Activated T-helper 1 cell treated with anti-CD3 and anti-CD28 coated beads, Interleukin-12 subunit alpha, Interleukin-12 subunit beta, Interleukin-2, Interleukin-4 antibody, amounts not matched to agents 30 ng/mL and 10 ng/mL and 1 ng/mL, durations not matched to agents 14 hours and 24 hours and 36 hours (primary cell): ENCODE data around the gene PLCB1. TPM values are rescaled to one million over a fixed set of nuclear protein-coding genes. Genes with fewer than 3 reads are reported as not detected.
A peak's percentile ranks its signal among the peaks of the same experiment; 100 is the strongest.

Source experiments
- DNase-seq: peaks from one replicate; pipeline ENCODE4 v3.0.0; 2021; ENCODE audit warnings: low spot score
- H3K27ac Mint-ChIP-seq: one replicate; pipeline ENCODE4 v1.8.0; 2021; ENCODE audit warnings: mild to moderate bottlenecking, mixed read lengths
- H3K27me3 Mint-ChIP-seq: one replicate; pipeline ENCODE4 v1.8.0; 2022; ENCODE audit warnings: mild to moderate bottlenecking, moderate library complexity, mixed read lengths; ENCODE audit not compliant: insufficient read depth
- H3K36me3 Mint-ChIP-seq: one replicate; pipeline ENCODE4 v1.8.0; 2021; ENCODE audit warnings: low read depth, mixed read lengths
- H3K4me1 Mint-ChIP-seq: one replicate; pipeline ENCODE4 v1.8.0; 2021; ENCODE audit warnings: low read depth, mixed read lengths
- H3K4me3 Mint-ChIP-seq: one replicate; pipeline ENCODE4 v1.8.0; 2021; ENCODE audit warnings: mild to moderate bottlenecking, moderate library complexity, mixed read lengths
- H3K9me3 Mint-ChIP-seq: one replicate; pipeline ENCODE4 v1.8.0; 2021; ENCODE audit warnings: mixed read lengths
- intact Hi-C: fragments of 100-400 bp; cut with micrococcal nuclease; formaldehyde crosslinking; loops from one replicate; pipeline ENCODE4 v1.15.1; 2024
- total RNA-seq: library from RNA; stranded (reverse); gene quantifications from 2 replicates; pipeline ENCODE4 v1.2.3, GENCODE V29; 2022

The PLCB1 gene
- total RNA-seq, 1 donor from 2014 or later = 3.2 TPM

DNA sequence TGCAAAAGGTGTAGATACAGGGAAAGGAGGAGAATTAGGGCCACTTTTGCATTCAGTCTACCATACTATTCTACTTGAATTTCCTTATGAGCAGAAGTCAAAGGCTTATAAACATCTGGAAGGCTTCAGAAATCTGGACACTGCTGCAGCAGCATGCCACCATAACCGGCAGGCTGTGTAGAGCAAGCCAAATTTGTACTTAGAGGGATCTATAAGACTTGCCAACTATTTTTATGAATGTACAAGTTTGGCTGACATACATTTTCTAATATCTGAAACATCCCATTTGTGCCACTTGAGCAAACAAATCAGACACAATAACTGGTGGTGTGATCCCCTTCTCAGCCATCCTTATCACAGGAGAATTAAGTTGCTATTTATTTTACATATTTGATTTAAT is 14.0 kb upstream of the PLCB1 start:
- no peak for DNase-seq
- no peak overlapping the region for H3K27ac Mint-ChIP-seq
- H3K36me3 Mint-ChIP-seq = no peaks in the 10 kb centered on the region
- no peaks in the 10 kb centered on the region for H3K9me3 Mint-ChIP-seq
- intact Hi-C loops = no loop called here
- peaks cover 2% of the 10 kb centered on the region for H3K27me3 Mint-ChIP-seq
- H3K4me1 Mint-ChIP-seq = no peaks in the 10 kb centered on the region
- H3K4me3 Mint-ChIP-seq = no peak overlapping the region

DNA sequence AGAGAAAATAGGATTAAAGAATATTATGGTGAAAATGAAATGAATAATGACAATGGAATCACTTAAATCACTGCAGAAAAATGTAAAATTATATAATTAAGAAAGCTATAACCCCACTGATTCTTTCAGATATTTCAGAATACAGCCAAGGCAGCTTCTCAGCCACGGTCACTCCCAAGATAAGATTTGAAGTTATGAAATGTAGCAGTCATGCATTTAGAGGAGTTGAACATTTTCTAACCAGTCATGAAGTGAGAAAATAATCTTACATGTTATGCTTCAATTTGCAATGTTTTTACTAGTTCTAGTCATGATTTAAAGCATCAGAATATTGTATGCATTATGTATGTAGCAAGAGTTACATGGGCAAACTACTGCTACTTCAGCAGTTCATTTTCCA is 13.3 kb upstream of the PLCB1 start:
- Mint-ChIP-seq H3K4me3 (no peak overlapping the region), H3K4me1 (no peaks in the 10 kb centered on the region), H3K27ac (no peak overlapping the region), H3K9me3 (no peaks in the 10 kb centered on the region), H3K36me3 (no peaks in the 10 kb centered on the region), H3K27me3 (peaks cover 3% of the 10 kb centered on the region)
- intact Hi-C loops = no loop called here
- DNase-seq = no peak

DNA sequence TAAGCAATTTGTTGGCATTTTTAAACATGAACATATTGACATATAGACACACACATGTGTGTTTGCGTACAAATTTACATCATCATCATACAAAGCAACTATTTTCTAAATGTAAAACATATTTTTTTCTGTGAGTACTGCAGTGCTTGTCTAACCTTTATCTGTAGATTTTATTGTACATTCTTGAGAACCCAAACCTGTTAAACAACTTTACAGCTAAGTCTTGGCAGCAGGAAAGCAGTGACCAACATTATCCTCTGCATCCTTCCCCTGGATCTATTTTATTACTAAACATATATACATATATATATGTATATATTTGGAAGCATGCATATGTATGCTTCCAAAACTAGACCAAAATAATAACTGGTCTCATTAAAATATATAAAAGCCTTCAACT is 10.4 kb upstream of the PLCB1 start:
- H3K4me3 Mint-ChIP-seq = no peak overlapping the region
- DNase-seq = no peak
- intact Hi-C loops = no loop called here
- H3K4me1 Mint-ChIP-seq = no peaks in the 10 kb centered on the region
- no peak overlapping the region for H3K27ac Mint-ChIP-seq
- H3K9me3 Mint-ChIP-seq = no peaks in the 10 kb centered on the region
- H3K27me3 Mint-ChIP-seq = peaks cover 11% of the 10 kb centered on the region
- H3K36me3 Mint-ChIP-seq = no peaks in the 10 kb centered on the region

DNA sequence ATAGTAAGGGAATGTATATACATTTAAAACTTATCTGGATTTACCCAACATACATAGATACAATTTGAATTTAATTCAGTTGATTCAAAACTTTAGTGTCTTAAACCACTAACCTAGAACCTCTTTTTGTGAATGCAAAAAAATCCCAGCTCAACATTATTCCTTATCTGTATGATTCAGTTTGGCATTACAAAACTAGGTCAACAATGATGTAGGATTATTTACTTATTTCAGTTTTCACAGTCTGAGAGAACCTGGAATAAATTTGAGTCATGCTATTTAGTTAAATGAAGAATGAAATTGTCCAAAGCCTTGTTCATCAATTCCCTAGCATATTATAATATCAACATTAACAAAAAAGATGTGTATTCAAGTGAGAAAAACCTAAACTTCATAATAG is 7.4 kb upstream of the PLCB1 start:
- intact Hi-C loops = loop anchor here (5.0 kb wide), 1 partner anchor 107 kb away; the partner anchor contains the start of gene TMX4
- no peaks in the 10 kb centered on the region for H3K4me1 Mint-ChIP-seq
- no peak for DNase-seq
- H3K27ac Mint-ChIP-seq = no peak overlapping the region
- no peak overlapping the region for H3K4me3 Mint-ChIP-seq
- no peaks in the 10 kb centered on the region for H3K9me3 Mint-ChIP-seq
- H3K36me3 Mint-ChIP-seq = no peaks in the 10 kb centered on the region
- H3K27me3 Mint-ChIP-seq = peaks cover 10% of the 10 kb centered on the region

DNA sequence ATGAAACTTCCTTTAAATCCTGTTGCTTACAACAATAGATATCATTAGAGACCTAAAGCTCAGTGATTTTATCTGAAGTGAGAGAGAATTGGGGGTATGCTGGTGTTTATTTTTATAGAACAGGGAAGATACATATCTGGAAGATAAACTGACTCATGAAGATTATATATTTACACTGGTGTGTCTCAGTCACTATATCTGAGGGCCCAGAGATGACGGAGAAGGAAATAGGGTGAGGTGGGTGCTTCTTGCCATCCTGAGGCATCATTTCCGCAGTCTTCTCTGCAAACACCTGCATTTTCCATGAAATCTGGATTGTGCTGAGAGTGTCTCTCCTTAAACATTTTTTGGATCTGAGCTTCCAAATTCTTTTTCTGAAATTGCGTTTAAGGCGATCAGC is 5.9 kb upstream of the PLCB1 start:
- intact Hi-C loops = loop anchor here (5.0 kb wide), 1 partner anchor 109 kb away; the partner anchor contains the start of gene TMX4
- H3K4me1 Mint-ChIP-seq = no peaks in the 10 kb centered on the region
- H3K4me3 Mint-ChIP-seq = no peak overlapping the region
- peaks cover 16% of the 10 kb centered on the region for H3K27me3 Mint-ChIP-seq
- no peak for DNase-seq
- H3K36me3 Mint-ChIP-seq = no peaks in the 10 kb centered on the region
- no peaks in the 10 kb centered on the region for H3K9me3 Mint-ChIP-seq
- no peak overlapping the region for H3K27ac Mint-ChIP-seq

DNA sequence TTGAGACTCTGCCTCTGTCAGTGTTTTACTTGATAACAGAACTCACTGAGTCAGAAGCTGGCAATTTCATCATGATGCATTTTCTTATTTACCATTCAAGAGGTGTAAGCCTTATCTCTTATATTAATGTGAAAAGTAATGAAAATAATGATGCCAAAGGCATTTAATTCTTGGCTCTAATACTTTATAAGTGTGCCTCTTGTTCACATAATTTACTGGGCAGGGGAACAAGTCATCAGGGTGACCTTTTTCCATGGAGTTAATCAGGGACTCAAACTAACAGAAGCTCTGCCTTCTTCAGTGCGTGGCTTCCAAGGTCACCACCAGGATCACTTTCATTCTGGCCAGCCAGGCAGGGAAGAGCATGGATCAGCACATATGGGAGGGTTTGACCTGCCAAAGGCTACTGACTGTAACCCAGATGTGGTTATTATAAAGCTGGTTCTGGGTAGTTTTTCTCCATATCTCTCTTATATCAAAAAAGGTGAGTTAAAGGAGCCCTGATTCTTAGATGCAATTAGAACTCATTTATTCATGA is 5.2 kb upstream of the PLCB1 start:
- Mint-ChIP-seq H3K27ac (no peak overlapping the region), H3K36me3 (no peaks in the 10 kb centered on the region), H3K27me3 (peaks cover 21% of the 10 kb centered on the region), H3K9me3 (no peaks in the 10 kb centered on the region), H3K4me1 (peaks cover 5% of the 10 kb centered on the region), H3K4me3 (no peak overlapping the region)
- intact Hi-C loops = loop anchor here (5.0 kb wide), 1 partner anchor 110 kb away; the partner anchor contains the start of gene TMX4
- no peak for DNase-seq

DNA sequence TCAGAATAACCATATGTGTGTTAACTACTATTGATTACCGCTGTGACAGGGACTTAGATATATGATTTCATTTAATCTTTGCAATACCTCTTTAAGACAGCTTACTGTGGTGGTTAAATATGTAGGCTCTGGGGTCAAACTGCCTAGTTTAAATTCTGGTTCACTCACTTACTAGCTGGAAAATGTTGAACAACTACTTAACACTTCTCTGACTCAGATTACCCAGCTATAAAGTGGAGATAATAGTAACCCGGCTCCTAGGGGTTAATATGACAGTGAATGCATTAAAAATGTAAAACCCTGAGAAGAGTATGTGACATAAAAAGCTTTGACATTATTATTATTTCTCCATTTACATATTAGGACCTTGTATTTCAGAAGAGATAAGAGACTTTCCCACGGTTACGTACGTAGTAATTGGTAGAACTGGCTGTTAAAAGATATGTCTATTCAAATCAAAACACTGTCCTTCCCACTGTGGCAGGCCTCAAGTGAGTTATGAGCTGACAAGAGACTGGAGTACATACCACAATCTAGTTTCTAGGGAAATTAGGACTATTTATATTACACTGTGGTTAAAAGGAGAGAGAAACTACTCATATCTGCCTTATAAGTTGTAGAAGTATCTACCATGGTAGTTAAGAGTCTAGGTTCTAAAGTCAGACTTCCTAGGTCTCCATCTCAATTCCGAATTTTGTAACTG is 4.4 kb upstream of the PLCB1 start:
- DNase-seq = no peak
- Mint-ChIP-seq H3K36me3 (no peaks in the 10 kb centered on the region), H3K27me3 (peaks cover 22% of the 10 kb centered on the region), H3K9me3 (no peaks in the 10 kb centered on the region), H3K27ac (no peak overlapping the region), H3K4me1 (peaks cover 5% of the 10 kb centered on the region), H3K4me3 (no peak overlapping the region)
- intact Hi-C loops = loop anchor here (5.0 kb wide), 1 partner anchor 110 kb away; the partner anchor contains the start of gene TMX4

DNA sequence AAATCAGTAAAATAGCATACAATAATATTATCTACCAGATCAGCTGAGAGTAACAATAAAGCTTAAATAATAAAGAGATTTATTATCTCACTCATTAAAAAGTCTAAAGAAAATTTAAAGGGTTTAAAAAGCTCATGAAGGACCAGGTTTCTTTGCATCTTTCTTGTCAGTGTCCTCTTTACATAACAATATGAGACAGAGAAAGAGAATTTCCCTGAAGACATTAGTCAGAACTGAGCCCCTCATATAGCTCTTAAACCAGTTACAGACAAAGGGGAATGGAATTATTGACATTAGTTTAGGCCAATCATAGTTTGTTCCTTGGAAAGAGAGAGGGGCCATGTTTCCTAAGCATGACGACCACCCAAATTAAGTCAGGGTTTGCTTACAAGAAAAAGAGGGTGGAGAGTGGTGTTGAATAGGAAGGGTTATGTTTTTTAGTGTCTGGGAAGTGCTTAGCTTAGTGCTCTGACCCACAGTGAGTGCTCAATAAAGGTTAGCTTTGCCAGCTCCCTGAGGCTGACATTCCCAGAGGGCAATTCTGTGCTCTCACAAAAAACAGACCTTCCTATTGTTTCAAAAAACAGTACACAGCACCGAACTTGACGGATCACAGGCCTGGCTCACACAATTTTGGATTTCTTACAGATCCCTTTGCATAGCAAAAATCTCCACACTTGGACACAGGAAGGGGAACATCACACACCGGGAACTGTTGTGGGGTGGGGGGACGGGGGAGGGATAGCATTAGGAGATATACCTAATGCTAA is 3.6 kb upstream of the PLCB1 start:
- intact Hi-C loops = loop anchor here (5.0 kb wide), 1 partner anchor 111 kb away; the partner anchor contains the start of gene TMX4
- peaks cover 5% of the 10 kb centered on the region for H3K4me1 Mint-ChIP-seq

DNA sequence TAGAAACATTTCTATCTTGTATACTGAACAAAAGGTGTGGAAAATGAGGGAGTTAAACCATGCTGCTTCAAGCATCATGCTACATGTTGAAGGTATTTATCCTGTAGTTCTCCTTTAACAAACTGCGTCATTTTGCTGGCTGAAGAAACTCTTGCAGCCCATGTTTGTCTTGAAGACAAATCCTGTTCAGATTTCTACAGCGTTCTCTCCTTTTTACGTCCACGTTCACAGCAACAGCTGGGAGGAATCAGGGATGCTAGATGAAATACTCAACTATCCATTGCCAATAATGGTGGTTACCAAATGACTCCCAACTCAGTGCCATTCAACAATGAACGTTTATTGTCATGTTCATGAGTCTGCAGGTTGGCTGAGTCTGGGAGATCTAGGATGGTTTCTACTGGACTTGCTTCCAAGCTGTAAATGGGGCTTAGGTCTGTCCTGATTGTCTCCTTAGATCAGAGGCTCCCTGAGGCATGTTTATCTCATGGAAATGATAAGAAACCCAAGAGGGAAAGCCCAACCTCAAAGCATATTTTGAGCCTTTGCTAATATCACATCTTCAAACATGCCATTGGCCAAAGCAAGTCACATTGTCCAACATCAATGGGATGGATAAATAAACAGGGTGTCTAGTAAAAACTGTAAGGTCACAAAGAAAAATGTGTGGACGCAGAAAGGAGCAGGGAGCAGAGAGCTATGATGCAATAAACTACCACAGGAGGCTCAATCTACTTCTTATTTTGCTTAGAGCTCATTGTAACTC is 2.7 kb upstream of the PLCB1 start:
- intact Hi-C loops = loop anchor here (5.0 kb wide), 1 partner anchor 112 kb away; the partner anchor contains the start of gene TMX4
- peaks cover 29% of the 10 kb centered on the region for H3K27me3 Mint-ChIP-seq

More for the DNA sequence above, 3.6 kb upstream of the PLCB1 start:
- Mint-ChIP-seq H3K27me3 (peaks cover 24% of the 10 kb centered on the region), H3K4me3 (no peak overlapping the region), H3K36me3 (no peaks in the 10 kb centered on the region), H3K9me3 (no peaks in the 10 kb centered on the region), H3K27ac (no peak overlapping the region)
- no peak for DNase-seq

DNA sequence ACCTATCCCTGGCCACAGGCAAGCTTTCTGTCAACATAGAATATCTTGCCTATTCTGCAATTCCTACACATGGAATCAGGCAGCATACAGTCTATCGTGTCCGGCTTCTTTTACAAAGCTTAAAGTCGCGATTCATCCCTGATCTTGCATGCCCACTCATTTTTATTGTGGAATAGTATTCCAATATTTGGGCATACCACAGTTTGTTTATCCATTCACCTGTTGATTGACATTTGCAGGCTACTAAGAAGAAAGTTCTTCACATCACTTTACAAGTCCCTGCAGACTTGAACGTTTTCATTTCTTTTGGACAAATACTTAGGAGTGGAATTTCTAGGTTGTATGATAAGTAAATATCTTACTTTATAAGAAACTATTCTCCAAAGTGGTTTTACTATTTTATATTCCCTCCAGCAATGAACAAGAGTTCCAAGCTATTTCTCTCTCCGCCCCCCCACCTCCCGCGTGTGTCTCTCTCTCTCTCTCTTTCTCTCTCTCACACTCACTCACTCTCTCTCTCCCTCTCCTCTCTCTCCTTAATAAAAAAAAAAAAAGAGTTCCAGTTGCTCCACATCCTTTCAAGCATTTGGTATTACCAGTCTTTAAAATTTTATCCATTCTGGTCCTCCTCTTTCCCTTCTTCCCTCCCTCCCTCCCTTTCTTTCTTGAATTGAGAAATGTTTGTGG is 1.1 kb upstream of the PLCB1 start:
- H3K9me3 Mint-ChIP-seq = no peaks in the 10 kb centered on the region
- H3K27me3 Mint-ChIP-seq = peaks cover 33% of the 10 kb centered on the region
- H3K27ac Mint-ChIP-seq = no peak overlapping the region
- no peaks in the 10 kb centered on the region for H3K36me3 Mint-ChIP-seq
- no peak overlapping the region for H3K4me3 Mint-ChIP-seq
- DNase-seq = no peak
- intact Hi-C loops = loop anchor here (5.0 kb wide), 3 partner anchors 89 to 606 kb away; no protein-coding TSS in a partner anchor
- peaks cover 5% of the 10 kb centered on the region for H3K4me1 Mint-ChIP-seq

More for the DNA sequence above, 2.7 kb upstream of the PLCB1 start:
- Mint-ChIP-seq H3K36me3 (no peaks in the 10 kb centered on the region), H3K27ac (no peak overlapping the region), H3K9me3 (no peaks in the 10 kb centered on the region), H3K4me1 (peaks cover 5% of the 10 kb centered on the region), H3K4me3 (no peak overlapping the region)
- no peak for DNase-seq

DNA sequence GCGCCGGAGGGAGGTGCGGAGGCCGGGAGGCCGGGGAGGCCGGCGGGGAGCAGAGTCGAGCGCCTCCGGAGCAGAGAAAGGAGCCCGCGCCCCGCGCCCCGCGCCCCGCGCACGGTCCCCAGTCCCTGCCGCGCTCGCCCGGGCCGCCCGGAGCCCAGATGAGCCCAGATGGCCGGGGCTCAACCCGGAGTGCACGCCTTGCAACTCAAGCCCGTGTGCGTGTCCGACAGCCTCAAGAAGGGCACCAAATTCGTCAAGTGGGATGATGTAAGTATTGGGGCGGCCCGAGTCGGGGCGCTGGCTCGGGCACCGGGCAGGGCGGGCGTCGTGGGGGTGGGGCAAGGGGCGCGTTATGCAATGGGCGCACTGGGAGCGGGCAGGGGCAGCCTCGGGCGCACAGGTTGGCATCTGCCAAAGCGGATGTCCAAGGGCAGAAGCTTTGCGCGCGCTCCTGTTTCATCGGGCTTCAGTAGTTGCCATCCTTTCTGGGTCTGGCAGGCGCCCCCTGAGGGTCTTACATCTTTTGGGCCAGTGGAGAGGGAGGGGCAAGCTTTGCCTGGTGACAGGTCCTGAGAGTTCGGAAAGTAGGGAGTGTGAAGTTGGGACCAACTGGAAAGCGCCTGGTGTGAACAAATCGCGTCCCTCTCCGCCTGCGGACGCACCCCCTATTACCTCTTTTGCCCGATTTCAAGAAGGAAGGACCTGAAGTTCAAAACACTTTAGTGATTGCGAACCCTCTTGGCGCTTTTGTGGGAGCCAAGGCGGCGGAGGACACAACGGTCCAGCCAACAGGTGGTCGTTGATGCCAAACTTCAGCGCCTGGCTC is 631 bp downstream of the PLCB1 start:
- intact Hi-C loops = loop anchor here (1.0 to 5.0 kb wide), 10 partner anchors 24 to 605 kb away; no protein-coding TSS in a partner anchor
- Mint-ChIP-seq H3K36me3 (no peaks in the 10 kb centered on the region), H3K4me1 (peaks cover 5% of the 10 kb centered on the region), H3K27ac (no peak overlapping the region), H3K9me3 (no peaks in the 10 kb centered on the region), H3K4me3 (peak overlapping the region; percentile 75), H3K27me3 (peaks cover 31% of the 10 kb centered on the region)
- no peak for DNase-seq
